HG02981 (cell line): ENCODE data around the gene HIVEP3.

Experiments used
- ATAC-seq: cut with Tn5 transposase; IDR thresholded peaks from one replicate; pipeline ENCODE4 v1.9.1; 2021; ENCODE audit warnings: mild to moderate bottlenecking, moderate library complexity; ENCODE audit not compliant: unreplicated experiment

The HIVEP3 gene

DNA sequence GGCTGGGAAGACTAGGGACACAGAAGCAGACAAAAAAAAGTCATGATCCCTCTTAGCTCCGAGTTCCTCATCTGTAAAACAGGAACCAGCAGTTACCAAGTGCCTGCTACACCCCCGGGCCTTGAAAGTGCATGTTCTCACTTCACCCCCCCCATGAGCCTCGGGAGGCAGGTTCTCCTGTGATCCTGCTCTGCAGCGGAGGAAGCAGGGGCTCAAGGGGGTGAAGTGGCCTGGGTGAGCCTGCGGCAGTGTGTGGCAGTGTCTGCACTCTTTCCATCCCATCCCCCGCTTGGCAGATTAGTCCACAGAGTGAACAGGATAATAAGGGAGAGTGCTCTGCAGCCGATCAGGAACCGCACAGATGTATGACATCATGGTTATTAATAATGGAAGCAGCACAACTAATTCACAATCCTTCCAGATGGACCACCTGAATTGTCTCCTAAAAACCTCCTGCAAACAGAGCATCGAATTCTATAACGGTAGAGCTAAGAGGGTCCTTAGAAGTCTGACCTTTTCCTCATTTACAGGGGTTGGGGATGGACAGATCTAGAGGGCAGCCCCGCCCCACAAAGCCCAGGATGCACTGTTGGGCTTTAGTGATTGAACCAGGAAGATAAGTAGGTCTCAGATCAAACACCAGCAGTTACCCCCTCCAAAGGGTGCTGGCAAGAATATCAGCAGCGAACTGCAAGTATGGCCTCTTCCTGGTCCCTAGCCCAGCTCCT, 260.1 kb downstream of the HIVEP3 start:
- no peak for ATAC-seq

DNA sequence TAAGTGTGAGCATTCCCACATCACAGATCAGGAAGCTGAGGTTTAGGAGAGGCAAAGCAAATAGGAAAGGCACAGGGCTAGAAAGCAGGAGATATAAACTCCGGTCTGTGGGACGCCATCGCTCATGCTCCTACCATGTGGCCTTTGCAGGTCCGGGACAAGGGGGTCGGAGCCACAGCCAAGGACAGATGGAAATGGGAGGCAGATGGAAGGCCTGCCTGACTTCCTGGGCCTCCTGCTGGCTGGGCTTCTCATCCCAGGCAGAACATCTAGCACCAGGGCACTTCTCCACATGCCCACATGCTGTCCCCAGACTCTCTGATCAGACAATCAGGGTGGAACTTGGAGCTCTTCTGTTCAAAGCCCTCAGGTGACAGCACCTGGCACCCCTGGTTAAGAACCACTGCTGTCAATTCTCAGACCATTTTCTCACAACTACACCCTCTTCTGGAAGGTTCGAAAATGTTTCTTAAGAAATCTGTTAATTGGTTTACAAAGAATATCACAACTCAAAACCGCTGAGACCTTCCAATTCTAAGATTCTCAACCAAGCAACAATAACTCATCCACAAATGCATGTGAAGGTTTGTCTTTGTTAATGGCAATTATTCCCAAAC, 260.9 kb downstream of the HIVEP3 start:
- ATAC-seq: no peak

DNA sequence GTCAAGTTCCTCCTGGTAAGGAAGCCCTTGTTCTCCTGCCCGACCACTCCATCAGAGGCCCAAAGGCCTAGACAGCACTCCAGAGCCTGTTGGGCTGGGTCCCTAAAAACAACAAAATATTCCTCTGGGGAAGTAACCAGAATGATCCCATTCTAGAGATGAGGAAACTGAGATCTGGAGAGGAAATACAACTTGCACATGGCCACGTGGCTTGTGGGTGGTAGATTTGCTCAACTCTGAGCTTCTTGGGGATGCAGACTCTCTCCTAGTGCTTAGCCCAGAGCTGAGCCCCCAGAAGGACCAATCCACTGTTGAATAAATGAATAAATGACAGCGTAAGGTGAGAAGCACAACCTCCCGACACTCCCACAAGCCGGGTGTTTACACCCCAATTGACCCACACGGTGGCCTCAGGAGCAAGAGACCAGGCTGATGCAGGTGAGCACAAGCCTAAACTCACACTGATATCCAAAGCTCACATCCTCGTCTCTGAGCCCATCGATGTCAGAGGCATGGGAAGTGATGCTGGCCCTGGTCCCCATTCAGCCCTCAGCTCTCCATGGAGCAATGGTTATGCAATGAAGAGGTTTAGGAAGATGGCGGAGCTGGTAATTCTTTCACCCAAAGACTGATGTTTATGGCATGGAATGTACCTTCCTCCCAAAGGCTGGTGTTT, 261.8 kb downstream of the HIVEP3 start:
- no peak for ATAC-seq

DNA sequence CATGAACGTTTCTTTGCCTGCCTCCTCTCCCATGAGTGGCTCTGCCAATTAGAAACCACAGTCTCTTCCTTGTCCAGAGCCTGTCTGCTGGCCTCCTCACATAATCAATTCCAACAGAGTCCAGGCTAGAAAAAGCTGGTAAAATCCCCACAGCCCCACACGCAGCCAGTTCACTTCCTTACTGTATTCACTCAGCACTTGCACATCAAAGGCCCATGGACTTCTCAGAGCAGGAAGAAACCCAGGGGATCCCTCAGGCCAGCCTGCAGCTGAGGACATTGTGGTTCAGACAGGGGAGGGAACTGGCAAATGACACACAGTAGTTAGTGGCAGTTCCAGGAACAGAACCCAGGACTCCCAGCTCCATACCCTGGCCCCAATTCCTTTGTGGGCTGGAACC, 262.7 kb downstream of the HIVEP3 start:
- no peak for ATAC-seq

DNA sequence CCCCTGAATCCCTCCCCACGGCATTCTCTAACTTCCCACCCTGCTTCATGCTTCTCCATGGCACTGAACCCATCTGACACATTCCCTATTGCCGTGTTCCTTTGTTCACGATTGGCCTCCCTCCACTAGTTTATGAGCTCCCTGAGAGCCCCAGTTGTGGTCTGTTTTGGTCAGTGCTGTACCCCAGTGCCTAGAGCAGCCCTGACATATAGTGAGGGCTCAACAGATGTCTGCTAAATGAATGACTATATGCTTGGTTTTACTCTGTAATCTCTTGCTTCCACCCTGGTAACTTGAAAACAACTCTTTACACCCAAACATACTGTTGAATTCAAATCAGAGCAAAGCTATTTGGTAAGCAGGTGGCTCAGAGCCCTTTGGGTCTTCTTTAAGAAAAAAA, 263.1 kb downstream of the HIVEP3 start:
- ATAC-seq: no peak

DNA sequence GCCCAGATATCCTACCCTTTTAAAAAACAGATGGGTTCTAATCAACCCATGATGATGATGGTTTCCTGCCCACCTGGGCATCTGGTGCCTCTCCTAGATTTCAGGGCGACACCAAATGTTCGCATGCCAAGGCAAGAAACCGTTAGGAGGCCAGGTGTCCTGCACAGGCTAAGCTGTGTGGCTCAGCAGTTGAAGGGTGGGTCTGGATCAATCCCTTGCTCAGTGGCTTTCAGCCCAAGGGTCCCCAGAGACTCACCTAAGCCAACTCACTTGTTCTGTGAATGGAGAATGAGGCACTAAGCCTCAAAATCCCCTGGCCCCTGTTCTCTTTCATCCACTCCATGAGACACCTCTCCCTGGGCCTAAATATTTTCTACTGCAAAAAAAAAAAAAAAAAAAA, 265.1 kb downstream of the HIVEP3 start:
- no peak for ATAC-seq

DNA sequence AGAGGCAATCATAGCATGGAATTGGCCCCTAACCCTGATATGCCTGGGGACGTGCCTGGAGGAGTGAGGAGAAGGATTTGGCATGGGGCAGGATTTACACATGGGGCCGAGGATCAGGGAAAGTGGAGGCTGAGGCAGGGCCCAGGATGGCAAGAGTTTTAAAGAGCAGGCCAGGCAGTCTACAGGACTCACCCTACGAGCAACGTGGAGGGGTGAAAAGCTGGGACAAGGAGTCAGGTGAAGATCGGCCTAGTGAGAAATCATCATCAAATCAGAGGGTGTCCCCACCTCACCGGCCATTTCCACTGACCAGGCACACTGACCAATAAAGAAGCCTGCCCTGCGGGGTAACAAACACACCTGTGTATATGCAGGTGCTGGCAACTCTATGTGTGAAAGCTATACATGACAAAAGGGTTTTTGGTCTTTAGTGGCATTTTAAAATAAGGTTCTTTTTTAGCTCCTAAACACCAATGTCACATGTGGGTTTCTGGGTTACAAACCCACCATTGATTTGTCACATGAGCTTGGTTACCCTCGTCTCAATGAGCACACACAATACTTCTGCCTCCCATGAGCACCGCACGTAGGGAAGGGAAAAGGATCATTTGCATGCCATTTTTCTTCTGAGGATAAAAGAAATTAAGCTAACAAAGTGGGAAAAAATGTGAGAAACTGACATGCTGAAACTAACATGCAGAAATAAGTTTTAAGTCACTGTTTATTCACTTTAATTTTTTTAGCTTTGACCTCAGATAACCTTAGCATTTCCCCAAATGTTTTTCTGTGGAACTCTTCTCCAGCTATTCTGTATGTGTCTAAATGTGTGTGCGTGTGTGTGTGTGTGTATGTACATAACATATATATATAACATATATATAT, 266.1 kb downstream of the HIVEP3 start:
- ATAC-seq: no peak

DNA sequence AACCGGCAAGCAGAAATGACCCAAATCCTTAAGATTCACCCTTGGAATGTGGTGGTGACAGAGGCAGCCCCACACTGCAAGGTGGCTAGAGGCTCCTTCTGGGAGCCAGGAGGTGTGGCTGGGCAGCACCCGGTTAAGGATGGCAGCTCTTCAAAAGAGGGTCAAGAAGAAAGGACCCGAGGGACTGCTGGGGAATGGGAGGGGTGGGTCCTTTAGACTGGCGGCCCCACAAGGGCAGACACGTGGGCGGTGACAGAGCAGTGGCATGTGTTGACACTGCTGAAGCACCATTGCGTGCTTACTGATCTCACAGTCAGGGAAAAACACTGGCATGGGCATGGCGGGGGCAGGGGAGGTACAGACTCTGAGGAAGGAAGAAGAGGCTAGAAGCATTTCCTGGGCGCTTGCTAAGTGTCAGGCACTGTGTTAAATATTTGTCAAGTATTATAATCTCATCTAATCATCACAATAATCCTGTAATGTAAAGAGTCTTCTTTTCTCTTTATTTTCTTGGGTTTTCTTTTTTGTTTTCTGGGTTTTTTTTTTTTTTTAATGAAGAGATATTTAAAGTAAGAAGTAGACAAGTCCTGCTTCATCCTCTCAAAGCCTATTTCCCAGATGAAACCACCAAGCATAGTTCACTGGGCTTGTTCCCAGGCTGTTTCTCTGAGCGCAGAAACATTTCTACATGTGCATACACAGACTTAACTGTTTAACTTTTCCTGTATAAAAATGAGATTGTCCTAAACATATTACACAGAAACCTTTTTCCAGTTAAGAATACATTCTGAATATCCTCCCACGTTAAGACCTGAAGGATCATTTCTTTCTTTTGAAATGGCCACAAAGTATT, 268.5 kb downstream of the HIVEP3 start:
- ATAC-seq: no peak

DNA sequence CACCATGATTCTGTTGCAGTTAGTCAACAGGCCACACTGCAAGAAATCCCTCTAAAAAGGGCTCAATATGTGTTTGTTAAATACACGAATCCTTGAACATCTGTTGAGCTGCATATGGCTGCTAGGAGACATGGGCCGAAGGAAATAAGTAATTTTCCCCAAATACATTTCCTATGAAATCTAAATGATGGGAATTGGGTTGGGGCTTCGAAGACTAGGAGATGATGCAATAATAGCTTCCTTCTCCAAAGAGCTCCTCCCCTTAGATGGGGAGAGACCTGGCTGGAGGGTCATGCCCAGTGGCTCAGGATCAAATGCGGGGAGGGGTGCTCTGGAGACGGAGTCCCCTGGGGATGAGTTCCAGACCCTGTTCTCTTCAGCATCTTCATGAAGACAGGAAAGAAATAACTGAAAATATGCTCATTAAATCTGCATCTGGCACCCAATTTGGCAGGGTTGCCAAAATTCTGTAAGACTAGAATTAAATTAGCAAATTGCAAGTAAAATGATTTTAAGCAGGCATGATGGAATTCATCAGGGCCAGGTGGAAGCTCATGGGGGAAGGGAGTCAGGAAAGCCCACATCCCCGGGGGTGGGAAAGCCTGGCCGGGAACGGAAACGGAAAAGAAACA, 269.2 kb downstream of the HIVEP3 start:
- no peak for ATAC-seq

DNA sequence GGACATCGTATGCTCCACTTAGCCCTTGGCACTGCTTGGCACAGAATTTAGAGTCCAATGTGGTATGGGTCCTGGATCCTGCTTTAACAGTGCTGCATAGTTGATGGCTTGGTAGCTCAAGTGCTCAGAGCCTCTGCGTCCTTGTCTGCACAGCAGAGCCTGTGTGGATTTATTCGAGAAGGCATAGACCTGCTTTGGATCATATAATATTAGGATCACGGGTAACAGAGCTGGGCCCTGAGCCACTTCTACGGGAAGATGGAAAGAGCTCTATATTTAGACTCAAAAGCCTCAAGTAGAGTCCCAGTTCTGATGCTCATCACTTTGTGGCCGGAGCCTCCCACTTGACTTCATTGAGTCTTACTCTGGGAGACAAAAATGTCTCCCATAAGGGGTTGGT, 269.9 kb downstream of the HIVEP3 start:
- ATAC-seq: no peak

DNA sequence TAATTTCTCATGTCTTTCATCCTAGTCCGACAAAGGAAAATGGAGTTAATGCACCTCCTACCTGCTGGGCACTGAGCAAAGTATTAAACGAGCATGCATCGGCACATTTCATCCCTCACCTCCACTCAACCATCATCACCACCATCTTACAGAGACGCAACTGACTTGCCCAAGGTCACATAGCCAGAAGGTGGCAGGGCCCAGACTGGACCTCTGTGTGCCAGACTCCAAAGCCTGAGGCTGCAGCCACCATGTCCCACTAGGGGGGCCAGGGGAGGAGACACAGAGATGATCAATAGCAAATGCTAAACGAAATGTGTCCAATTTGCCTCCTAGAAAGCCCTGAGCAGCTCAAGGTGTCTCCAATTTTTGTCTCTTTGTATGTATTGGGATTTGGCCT, 270.5 kb downstream of the HIVEP3 start:
- ATAC-seq: no peak

DNA sequence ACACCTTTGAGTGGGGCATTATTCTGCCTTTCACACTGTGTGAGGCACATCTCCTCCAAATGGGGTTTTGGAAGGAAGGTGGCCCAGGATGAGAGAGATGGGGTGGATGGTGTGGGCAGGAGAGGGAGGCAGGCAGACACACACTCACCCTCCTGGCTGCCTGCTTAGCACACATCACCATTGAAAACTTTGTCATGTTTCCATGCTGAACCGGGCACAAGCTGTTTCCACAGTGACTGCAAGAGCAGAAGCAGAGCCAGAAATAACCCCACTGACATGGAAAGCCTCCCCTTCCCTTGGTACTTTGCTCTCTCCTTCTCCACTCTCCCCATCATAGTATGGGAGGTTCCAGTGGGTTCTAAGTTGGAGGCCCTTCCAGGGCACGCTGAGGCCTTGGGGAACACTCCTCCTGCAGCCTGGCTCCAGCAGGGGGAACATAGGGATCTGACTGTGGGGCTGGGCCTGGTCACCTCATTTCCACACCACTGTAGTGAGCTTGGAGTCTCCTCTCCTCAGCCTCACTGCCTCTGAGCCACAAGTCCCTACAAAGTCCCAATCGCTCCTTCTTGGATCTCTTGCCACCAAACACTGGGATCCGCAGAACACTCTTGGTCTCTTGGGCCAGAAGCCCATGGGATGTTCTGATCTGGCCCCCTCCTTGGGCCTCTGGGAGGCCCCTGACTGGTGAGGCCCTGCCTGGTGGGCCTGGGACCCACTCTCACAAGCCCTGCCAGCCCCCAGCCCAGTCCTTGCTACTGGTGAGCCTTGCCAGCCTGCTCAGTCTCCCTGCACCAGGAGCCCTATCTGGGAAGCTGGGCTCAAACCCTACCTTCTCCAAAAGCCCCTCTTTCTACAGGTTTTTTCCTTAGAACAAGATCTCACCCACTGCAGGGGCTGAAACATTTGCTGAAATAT, 271.2 kb downstream of the HIVEP3 start:
- no peak for ATAC-seq

DNA sequence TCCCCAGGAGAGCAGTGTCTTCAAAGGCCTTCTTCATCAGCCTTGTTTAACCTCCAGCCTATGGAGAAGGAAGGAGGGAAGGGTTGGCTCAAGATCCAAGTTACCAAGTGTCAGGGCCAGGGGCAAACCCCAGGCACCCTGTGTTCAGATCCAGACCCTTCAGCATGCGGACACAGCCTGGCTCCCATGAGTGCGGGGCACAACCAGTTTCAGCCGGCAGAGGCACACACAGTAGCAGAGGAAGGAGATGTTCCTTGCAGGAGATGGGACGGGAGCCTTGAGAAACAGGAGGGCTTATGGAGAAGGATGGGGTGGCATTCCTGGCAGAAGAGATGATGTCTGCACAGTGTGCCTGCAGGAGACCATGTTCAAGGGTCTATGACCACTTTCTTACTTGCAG, 272.5 kb downstream of the HIVEP3 start:
- no peak for ATAC-seq

DNA sequence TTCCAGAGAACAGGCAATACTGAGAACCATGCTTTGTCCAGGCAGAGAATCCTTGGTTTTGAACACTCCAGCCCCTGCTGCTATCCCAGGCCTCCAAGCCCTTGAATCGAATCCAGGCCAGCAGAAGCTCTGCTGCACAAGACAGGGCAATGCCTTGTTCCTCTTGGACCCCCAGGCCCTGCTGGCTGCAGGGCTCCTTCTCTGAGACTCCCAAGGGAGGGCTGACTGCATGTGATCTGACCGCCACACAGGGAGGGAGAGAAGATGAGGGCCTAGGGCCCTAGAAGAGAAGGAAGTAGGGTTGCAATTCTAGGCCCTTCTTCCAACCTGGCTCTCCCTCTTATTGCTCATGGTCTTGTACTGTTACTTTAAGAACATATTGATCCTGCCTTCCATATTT, 273.7 kb downstream of the HIVEP3 start:
- ATAC-seq: no peak

DNA sequence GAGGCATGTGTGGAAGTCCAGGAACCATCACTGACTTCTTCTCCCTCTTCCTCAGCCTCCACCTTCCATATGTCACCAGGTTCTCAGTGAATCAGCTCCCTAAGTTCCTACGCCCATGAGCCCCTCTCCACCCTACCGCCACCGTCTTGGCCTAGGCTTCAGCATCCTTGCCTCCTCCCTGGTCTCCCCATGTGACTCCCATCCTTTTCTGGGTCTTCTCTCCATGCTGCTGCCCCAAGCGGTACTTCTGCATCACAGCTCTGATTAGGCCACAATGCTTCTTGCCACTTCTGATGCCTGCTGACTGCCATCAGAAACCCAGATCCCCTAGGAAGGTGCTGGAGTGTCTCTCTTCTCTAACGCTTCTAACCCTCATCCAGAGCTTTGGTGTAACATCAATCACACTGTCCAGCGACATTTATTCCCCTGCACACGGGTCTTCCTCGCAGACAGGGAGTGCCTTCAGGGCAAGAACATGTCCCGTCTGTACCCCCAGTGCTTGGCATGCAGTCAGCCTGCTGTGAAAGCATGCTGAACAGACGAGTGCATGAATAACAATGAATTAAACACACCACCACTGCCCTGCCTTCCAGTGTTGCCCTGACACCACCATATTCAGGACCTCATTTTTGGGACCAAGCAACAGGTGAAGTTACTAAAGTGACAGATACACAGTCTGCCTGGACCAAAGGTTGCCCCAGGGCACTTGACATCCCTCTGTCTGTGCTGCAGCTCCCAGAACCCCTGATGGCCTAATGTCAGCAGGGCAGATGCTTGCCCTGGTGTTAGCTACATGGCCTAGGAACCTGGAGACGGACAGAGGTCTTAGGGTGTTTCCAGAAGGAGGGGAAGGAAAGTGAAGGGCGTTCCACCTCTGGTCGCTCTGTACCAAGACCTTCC, 275.6 kb downstream of the HIVEP3 start:
- ATAC-seq: no peak

DNA sequence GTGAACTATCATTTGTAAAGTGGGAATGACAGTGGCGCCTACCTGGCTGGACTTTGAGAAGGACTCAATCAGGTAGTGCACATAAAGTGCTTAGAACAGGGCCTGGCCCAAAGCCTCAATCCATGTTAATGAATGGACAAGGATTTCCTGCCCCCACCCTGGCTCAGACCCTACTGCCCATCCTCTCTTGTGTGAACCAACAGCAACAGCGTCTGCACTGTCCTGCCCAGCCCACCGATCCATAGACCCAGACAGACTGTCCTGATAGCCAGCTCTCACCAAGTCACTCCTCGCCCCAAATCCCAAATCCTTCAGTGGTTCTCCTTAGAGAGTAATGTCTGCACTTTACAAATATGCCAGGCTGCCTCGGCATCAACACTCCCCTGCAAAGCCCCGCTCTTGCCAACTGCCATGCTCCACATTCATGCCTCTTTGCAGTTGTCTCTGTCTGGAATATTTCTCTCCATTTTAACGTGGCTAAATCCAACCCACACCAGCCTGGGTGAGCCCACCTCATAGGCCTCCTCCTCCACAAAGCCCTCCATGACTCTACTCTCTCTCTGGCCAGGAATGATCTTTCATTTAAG, 276.7 kb downstream of the HIVEP3 start:
- ATAC-seq: no peak

DNA sequence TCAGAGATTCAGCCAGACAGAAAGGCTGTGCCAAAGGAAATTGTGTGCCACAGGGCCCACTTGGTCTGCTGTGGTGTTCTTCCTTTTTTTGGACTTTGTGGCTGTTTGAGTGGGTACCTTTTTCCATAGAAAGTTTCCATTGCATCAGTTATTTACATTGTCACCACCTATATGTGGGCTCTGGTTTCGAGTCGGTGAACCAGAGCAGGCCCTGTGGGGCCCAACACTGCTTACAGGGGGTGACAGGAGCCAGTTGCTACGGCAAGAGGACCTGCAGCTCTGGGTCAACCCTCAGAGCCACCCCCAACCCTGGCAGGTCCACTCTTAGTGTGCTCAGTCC, 277.3 kb downstream of the HIVEP3 start:
- ATAC-seq: no peak
